ENCODE measurements around the gene CDC25C. TPM values are rescaled to one million over a fixed set of nuclear protein-coding genes. Genes with fewer than 3 reads are reported as not detected.

Gene CDC25C
- total RNA-seq, 1 donor = 8.9 TPM

DNA sequence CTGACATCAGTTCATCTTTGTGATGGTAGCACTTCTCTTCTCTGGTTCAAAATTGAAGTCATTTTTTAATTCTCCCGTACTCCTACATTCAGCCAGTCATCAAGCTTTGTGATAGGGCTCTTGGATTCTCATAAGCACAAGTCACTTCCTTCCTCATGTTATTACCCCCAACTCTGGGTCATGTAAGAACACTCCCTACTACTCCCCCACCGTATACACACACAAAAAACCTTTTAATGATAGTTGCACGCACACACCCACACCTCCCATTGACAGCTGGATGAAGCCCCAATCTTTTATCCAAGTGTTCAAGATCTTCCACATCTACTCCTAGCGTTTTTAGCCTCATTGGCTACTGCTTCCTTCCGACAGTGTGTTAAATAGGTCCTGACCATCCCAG, 37.7 kb upstream of the CDC25C start:
- TF ChIP-seq, protein P1, sequence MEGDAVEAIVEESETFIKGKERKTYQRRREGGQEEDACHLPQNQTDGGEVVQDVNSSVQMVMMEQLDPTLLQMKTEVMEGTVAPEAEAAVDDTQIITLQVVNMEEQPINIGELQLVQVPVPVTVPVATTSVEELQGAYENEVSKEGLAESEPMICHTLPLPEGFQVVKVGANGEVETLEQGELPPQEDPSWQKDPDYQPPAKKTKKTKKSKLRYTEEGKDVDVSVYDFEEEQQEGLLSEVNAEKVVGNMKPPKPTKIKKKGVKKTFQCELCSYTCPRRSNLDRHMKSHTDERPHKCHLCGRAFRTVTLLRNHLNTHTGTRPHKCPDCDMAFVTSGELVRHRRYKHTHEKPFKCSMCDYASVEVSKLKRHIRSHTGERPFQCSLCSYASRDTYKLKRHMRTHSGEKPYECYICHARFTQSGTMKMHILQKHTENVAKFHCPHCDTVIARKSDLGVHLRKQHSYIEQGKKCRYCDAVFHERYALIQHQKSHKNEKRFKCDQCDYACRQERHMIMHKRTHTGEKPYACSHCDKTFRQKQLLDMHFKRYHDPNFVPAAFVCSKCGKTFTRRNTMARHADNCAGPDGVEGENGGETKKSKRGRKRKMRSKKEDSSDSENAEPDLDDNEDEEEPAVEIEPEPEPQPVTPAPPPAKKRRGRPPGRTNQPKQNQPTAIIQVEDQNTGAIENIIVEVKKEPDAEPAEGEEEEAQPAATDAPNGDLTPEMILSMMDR (IDR thresholded peaks at IDR 0.05; ENCODE audit: insufficient read depth, low read length) = no peak
- H3K4me3 ChIP-seq (ENCODE audit: low read depth, low read length) = no peak overlapping the region
- no peak for DNase-seq (ENCODE audit: low read depth)

DNA sequence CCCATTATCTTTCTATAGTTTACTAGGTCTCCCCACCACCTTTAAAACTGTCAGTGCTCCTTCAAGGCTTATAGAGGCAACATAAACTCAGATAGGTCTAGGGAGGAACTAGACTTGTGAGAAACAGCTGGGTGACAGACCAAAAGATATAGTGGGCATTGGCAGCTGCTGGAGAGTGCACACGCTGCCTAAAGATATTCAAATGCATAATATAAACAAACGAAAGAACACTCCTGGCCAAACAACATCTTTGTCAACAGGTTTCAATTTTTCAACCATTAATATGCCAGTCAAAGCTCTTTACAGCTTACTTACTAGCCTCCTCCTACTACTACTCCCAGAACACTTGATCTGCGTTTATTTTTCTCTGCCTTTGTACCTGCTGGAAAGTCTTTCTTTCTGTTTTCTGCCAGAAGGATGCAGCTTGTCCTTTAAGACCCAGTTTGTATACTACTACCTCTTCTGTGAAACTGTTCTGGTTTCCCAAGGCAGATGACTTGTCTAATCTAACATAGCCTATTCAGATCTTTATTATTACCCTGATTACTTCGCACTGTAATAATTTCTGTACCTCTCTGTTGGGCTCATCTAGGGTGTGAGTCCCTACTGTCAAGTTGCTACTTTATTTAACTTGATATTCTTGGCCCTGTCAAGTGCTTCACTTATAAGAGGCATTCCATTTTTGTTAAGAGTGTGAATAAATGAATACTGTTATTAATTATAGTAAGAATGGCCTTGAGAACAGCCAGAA, 35.2 kb upstream of the CDC25C start:
- TF ChIP-seq, protein P1 (IDR thresholded peaks at IDR 0.05; ENCODE audit: insufficient read depth, low read length) = no peak
- H3K4me3 ChIP-seq (ENCODE audit: low read depth, low read length) = no peak overlapping the region
- DNase-seq (ENCODE audit: low read depth) = no peak

DNA sequence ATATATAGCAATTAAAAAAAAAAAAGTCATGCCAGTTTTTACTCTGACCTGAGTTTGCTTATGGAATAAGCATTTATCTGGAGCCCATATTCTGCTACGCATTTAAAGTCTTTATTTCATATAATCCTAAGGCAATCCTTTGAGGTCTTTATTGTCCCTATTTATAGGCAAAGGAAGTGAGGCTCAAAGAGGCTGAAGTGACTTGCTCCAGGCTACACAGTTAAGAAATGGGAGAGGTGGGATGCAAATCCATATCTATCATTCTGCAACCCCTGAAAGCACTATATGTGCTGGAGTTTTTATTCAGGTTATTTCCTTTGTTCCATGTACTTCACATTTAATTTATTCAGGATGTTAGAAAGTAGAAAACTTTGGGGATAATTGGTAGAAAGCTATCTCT, 33.0 kb upstream of the CDC25C start:
- TF ChIP-seq, protein P1 (IDR thresholded peaks at IDR 0.05; ENCODE audit: insufficient read depth, low read length) = no peak
- H3K4me3 ChIP-seq (ENCODE audit: low read depth, low read length) = no peak overlapping the region
- DNase-seq (ENCODE audit: low read depth) = no peak

DNA sequence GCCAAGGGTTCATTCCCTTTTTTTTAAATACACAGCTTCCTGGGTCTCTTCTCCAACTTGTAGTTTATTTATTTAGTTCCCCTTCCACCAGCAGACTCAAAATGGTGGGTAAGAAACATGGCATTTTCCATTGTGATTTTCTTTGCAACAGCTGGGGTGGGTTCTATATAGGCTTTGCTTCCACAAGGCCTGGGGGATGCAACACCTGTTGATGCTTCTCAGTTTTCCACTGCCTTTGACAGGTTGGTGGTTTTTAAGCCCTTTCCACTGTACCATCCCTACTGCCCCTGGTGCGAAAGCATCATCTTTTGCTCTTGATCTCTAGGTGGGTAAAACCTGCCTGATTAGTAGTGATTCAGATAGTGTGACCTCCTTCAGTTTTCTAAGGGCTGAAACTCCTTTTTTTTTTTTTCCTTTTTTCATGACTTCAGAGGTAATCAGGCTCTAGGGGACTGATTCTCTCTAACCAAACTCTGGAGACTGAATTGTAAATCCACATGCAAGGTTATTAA, 29.4 kb upstream of the CDC25C start:
- no peak overlapping the region for H3K4me3 ChIP-seq (ENCODE audit: low read depth, low read length)
- TF ChIP-seq, protein P1 (IDR thresholded peaks at IDR 0.05; ENCODE audit: insufficient read depth, low read length) = no peak
- no peak for DNase-seq (ENCODE audit: low read depth)

DNA sequence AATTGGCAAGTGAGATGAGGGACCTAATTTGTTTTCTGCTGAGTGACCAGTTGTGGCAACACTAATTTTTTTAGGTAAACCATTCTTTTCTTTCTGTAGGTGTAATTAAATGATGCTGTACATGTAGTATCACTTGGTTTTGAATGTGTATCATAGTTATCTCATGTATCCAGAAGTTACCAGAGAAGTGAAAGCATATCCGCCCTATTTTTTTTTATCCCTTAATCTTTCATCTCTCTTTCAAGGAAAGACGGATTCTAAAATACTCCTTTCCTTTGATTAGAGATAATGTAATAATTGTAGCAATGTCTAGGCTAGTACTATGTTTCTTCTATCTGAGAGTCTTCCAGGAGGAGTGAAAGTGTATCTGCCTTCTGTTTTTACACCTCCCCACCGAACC, 28.0 kb upstream of the CDC25C start:
- DNase-seq (ENCODE audit: low read depth) = no peak
- TF ChIP-seq, protein P1 (IDR thresholded peaks at IDR 0.05; ENCODE audit: insufficient read depth, low read length) = no peak
- H3K4me3 ChIP-seq (ENCODE audit: low read depth, low read length) = no peak overlapping the region

DNA sequence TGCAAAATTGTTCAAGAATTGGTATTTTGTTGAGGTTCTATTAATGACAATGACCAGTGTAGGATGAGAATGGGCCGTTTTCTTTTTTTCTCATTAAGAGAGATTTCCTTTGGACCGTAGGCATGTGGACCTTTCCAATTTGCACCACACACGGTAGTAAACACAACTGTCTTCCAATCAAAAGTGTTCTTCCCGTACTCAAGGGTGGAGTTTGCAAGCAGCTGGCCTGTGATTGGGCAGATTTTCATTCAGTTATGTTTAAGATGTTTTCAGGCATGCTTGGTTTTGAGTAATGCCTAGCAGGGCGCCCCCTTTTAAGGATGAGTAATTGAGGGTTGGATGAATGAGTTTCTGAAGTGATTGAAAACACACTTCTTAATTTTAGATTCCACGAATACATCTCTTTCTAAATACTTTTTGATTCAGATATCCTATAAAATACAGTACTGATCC, 23.3 kb upstream of the CDC25C start:
- TF ChIP-seq, protein P1 (IDR thresholded peaks at IDR 0.05; ENCODE audit: insufficient read depth, low read length) = no peak
- peak; percentile 87 for DNase-seq (ENCODE audit: low read depth)
- peak overlapping the region; percentile 79 for H3K4me3 ChIP-seq (ENCODE audit: low read depth, low read length)

Measured in fibroblast of the aortic adventitia (primary cell).